SK-N-SH treated with all-trans-retinoic acid at 6 μM for 48 hours (cell line): ENCODE measurements around the gene PTPRO.

Experiments used
- ATAC-seq: fragments of 200-7000 bp; cut with Tn5 transposase; 3 replicates; pipeline ENCODE4 v1.9.1; 2020; ENCODE audit warnings: mild to moderate bottlenecking, moderate library complexity
- ARNTL ChIP-seq: fragments of 450-650 bp; formaldehyde crosslinking; IDR thresholded peaks from 2 replicates; pipeline ENCODE4 v1.5.0; 2020; ENCODE audit warnings: low read depth, mild to moderate bottlenecking, moderate library complexity, borderline replicate concordance
- BACH2 ChIP-seq: fragments of 250-450 bp; sonication (Bioruptor Pico); IDR thresholded peaks from 2 replicates; pipeline ENCODE4 v1.9.0; 2021; ENCODE audit warnings: mild to moderate bottlenecking, borderline replicate concordance
- CSDC2 ChIP-seq: fragments of 250-450 bp; sonication (Bioruptor Pico); IDR thresholded peaks from 2 replicates; pipeline ENCODE4 v1.5.0; 2020; ENCODE audit warnings: mild to moderate bottlenecking, moderate library complexity
- GLIS3 ChIP-seq: fragments of 250-450 bp; sonication (Bioruptor Pico); IDR thresholded peaks from 2 replicates; pipeline ENCODE4 v1.5.0; 2020; ENCODE audit warnings: mild to moderate bottlenecking, moderate library complexity
- ISL1 ChIP-seq: fragments of 250-450 bp; sonication (Bioruptor Pico); IDR thresholded peaks from 2 replicates; pipeline ENCODE4 v2.1.2; 2022; ENCODE audit warnings: mild to moderate bottlenecking, moderate library complexity
- PPARA ChIP-seq: fragments of 250-450 bp; sonication (Bioruptor Pico); IDR thresholded peaks from 2 replicates; pipeline ENCODE4 v1.5.0; 2020; ENCODE audit warnings: mild to moderate bottlenecking, borderline replicate concordance
- RARB ChIP-seq: fragments of 250-450 bp; sonication (Bioruptor Pico); IDR thresholded peaks from 2 replicates; pipeline ENCODE4 v1.8.0; 2021; ENCODE audit warnings: mild to moderate bottlenecking, moderate library complexity
- SNAI2 ChIP-seq: fragments of 250-450 bp; sonication (Bioruptor Pico); IDR thresholded peaks from 2 replicates; pipeline ENCODE4 v1.5.0; 2020; ENCODE audit warnings: mild to moderate bottlenecking, moderate library complexity
- TCF4 ChIP-seq: fragments of 250-450 bp; sonication (Bioruptor Pico); IDR thresholded peaks from 2 replicates; pipeline ENCODE4 v1.8.0; 2021; ENCODE audit warnings: mild to moderate bottlenecking, moderate library complexity, borderline replicate concordance
- TOX ChIP-seq: fragments of 250-450 bp; sonication (Bioruptor Pico); IDR thresholded peaks from 2 replicates; pipeline ENCODE4 v1.8.0; 2021; ENCODE audit warnings: mild to moderate bottlenecking, moderate library complexity, borderline replicate concordance
- ZC3H10 ChIP-seq: fragments of 250-450 bp; sonication (Bioruptor Pico); IDR thresholded peaks from 2 replicates; pipeline ENCODE4 v1.5.1; 2021; ENCODE audit warnings: mild to moderate bottlenecking, moderate library complexity
- ZNF565 ChIP-seq: fragments of 450-650 bp; formaldehyde crosslinking; conservative IDR thresholded peaks from 2 replicates; pipeline ENCODE4 v1.5.0; 2020; ENCODE audit warnings: low read depth, mild to moderate bottlenecking, moderate library complexity
- ZNF70 ChIP-seq: fragments of 450-650 bp; formaldehyde crosslinking; IDR thresholded peaks from 2 replicates; pipeline ENCODE4 v1.5.0; 2020; ENCODE audit warnings: mild to moderate bottlenecking, moderate library complexity
- ZNF8 ChIP-seq: fragments of 450-650 bp; formaldehyde crosslinking; IDR thresholded peaks from 2 replicates; pipeline ENCODE4 v1.5.0; 2020; ENCODE audit warnings: mild to moderate bottlenecking, moderate library complexity
- TF ChIP-seq, protein P1 (sequence below): fragments of 250-450 bp; sonication (Bioruptor Pico); IDR thresholded peaks from 2 replicates; pipeline ENCODE4 v1.8.0; 2021; ENCODE audit warnings: low read depth, mild to moderate bottlenecking, moderate library complexity, borderline replicate concordance
- TF ChIP-seq, protein P2 (sequence below): fragments of 250-450 bp; sonication (Bioruptor Pico); IDR thresholded peaks from 2 replicates; pipeline ENCODE4 v1.5.1; 2021; ENCODE audit warnings: mild to moderate bottlenecking, moderate library complexity
- TF ChIP-seq, protein P3 (sequence below): fragments of 250-450 bp; sonication (Bioruptor Pico); IDR thresholded peaks from 2 replicates; pipeline ENCODE4 v1.8.0; 2020; ENCODE audit warnings: mild to moderate bottlenecking, moderate library complexity, borderline replicate concordance
- TF ChIP-seq, protein P4 (sequence below): fragments of 250-450 bp; sonication (Bioruptor Pico); IDR thresholded peaks from 2 replicates; pipeline ENCODE4 v1.5.1; 2020; ENCODE audit warnings: low read depth, mild to moderate bottlenecking, moderate library complexity
- TF ChIP-seq, protein P5 (sequence below): fragments of 250-450 bp; sonication (Bioruptor Pico); IDR thresholded peaks from 2 replicates; pipeline ENCODE4 v1.5.0; 2020; ENCODE audit warnings: mild to moderate bottlenecking, moderate library complexity

The PTPRO gene

DNA sequence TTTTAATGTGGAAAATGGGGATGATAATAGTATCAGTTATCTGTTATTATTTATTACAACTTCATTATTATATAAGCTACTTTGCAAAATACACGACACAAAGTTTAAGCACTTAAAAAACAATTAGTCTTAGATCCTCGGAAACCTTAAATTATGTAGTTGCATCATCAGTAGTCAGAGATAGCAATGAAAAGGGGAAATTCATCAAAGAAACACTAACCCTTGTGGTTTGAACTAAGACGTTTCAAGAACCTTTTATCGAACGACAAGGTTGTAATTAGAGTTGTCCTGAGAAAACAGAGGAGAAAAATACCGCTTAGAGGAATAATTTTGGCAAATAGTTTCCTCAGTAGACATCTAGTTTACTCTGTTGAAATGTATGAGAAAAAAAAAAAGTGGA is 198.5 kb downstream of the PTPRO start (continued):
- TF ChIP-seq, protein P1, sequence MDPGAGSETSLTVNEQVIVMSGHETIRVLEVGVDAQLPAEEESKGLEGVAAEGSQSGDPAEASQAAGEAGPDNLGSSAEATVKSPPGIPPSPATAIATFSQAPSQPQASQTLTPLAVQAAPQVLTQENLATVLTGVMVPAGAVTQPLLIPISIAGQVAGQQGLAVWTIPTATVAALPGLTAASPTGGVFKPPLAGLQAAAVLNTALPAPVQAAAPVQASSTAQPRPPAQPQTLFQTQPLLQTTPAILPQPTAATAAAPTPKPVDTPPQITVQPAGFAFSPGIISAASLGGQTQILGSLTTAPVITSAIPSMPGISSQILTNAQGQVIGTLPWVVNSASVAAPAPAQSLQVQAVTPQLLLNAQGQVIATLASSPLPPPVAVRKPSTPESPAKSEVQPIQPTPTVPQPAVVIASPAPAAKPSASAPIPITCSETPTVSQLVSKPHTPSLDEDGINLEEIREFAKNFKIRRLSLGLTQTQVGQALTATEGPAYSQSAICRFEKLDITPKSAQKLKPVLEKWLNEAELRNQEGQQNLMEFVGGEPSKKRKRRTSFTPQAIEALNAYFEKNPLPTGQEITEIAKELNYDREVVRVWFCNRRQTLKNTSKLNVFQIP (CRISPR knock-in tag), result no peak
- no peak for TF ChIP-seq SNAI2 (CRISPR knock-in tag)

DNA sequence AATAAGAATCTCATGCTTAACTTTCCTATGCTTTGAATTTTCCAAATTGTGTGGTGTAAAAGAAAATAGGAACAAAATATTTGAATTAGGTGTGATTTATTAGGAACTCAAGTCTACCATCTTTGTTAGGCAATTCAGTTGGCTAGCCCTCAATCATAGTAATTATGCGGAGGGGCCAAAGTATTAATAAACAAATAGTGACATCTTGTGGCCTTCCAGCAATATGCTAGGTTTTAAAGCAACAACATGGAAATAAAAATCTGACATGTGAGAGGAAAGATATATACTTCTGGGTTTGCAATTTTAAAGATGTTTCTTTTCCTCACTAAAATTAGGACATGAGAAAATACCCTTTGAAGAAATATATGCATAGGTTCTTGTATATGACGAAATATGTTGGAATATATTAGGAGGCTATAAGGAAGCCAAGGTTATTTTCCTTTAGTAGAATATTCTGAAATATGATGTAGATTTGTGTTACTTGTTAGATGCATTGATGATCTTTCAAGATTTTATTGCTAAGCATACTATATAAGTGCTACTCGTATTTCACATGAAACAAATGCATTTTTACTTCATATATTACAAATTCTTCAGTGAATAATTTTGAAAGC is 200.4 kb downstream of the PTPRO start:
- ATAC-seq, result peak; percentile 69
- no peak for TF ChIP-seq SNAI2 (CRISPR knock-in tag)
- no peak for TF ChIP-seq GLIS3 (CRISPR knock-in tag)
- TF ChIP-seq, protein P2, sequence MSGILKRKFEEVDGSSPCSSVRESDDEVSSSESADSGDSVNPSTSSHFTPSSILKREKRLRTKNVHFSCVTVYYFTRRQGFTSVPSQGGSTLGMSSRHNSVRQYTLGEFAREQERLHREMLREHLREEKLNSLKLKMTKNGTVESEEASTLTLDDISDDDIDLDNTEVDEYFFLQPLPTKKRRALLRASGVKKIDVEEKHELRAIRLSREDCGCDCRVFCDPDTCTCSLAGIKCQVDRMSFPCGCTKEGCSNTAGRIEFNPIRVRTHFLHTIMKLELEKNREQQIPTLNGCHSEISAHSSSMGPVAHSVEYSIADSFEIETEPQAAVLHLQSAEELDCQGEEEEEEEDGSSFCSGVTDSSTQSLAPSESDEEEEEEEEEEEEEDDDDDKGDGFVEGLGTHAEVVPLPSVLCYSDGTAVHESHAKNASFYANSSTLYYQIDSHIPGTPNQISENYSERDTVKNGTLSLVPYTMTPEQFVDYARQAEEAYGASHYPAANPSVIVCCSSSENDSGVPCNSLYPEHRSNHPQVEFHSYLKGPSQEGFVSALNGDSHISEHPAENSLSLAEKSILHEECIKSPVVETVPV (CRISPR knock-in tag), result no peak
- TF ChIP-seq ISL1 (CRISPR knock-in tag), result no peak
- TF ChIP-seq ARNTL (CRISPR knock-in tag), result no peak
- TF ChIP-seq ZC3H10 (CRISPR knock-in tag), result no peak
- TF ChIP-seq ZNF8 (CRISPR knock-in tag), result no peak
- TF ChIP-seq, protein P3, sequence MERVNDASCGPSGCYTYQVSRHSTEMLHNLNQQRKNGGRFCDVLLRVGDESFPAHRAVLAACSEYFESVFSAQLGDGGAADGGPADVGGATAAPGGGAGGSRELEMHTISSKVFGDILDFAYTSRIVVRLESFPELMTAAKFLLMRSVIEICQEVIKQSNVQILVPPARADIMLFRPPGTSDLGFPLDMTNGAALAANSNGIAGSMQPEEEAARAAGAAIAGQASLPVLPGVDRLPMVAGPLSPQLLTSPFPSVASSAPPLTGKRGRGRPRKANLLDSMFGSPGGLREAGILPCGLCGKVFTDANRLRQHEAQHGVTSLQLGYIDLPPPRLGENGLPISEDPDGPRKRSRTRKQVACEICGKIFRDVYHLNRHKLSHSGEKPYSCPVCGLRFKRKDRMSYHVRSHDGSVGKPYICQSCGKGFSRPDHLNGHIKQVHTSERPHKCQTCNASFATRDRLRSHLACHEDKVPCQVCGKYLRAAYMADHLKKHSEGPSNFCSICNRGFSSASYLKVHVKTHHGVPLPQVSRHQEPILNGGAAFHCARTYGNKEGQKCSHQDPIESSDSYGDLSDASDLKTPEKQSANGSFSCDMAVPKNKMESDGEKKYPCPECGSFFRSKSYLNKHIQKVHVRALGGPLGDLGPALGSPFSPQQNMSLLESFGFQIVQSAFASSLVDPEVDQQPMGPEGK (CRISPR knock-in tag), result no peak
- TF ChIP-seq, protein P4, sequence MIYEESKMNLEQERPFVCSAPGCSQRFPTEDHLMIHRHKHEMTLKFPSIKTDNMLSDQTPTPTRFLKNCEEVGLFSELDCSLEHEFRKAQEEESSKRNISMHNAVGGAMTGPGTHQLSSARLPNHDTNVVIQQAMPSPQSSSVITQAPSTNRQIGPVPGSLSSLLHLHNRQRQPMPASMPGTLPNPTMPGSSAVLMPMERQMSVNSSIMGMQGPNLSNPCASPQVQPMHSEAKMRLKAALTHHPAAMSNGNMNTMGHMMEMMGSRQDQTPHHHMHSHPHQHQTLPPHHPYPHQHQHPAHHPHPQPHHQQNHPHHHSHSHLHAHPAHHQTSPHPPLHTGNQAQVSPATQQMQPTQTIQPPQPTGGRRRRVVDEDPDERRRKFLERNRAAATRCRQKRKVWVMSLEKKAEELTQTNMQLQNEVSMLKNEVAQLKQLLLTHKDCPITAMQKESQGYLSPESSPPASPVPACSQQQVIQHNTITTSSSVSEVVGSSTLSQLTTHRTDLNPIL (CRISPR knock-in tag), result no peak
- TF ChIP-seq, protein P5, sequence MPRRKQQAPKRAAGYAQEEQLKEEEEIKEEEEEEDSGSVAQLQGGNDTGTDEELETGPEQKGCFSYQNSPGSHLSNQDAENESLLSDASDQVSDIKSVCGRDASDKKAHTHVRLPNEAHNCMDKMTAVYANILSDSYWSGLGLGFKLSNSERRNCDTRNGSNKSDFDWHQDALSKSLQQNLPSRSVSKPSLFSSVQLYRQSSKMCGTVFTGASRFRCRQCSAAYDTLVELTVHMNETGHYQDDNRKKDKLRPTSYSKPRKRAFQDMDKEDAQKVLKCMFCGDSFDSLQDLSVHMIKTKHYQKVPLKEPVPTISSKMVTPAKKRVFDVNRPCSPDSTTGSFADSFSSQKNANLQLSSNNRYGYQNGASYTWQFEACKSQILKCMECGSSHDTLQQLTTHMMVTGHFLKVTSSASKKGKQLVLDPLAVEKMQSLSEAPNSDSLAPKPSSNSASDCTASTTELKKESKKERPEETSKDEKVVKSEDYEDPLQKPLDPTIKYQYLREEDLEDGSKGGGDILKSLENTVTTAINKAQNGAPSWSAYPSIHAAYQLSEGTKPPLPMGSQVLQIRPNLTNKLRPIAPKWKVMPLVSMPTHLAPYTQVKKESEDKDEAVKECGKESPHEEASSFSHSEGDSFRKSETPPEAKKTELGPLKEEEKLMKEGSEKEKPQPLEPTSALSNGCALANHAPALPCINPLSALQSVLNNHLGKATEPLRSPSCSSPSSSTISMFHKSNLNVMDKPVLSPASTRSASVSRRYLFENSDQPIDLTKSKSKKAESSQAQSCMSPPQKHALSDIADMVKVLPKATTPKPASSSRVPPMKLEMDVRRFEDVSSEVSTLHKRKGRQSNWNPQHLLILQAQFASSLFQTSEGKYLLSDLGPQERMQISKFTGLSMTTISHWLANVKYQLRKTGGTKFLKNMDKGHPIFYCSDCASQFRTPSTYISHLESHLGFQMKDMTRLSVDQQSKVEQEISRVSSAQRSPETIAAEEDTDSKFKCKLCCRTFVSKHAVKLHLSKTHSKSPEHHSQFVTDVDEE, result no peak
- TF ChIP-seq CSDC2 (CRISPR knock-in tag), result no peak
- TF ChIP-seq TCF4, result no peak
- no peak for TF ChIP-seq ZNF565 (CRISPR knock-in tag)
- no peak for TF ChIP-seq ZNF70
- no peak for TF ChIP-seq PPARA (CRISPR knock-in tag)
- no peak for TF ChIP-seq RARB (CRISPR knock-in tag)
- TF ChIP-seq TOX (CRISPR knock-in tag), result no peak
- no peak for TF ChIP-seq BACH2

DNA sequence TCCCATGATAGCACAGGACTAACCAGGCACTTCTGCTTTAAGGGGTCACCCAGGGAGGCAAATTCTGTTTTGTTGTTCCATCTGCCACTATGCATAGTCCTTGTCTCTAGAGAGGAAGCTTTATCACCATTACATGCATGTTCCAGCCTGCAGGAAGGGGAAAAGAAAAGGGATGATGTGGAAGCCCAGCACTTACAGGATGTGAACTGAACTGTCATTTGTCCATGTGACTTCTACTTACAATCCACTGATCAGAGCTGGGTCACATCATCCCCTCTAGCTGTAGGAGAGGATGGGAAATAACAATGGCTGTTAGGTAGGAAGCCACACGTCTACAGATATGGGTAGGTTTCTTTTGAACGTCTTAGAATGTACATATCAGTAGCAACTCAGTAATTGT is 203.1 kb downstream of the PTPRO start:
- ATAC-seq, result no peak
- no peak for TF ChIP-seq TOX (CRISPR knock-in tag)
- TF ChIP-seq ZNF8 (CRISPR knock-in tag), result no peak

DNA sequence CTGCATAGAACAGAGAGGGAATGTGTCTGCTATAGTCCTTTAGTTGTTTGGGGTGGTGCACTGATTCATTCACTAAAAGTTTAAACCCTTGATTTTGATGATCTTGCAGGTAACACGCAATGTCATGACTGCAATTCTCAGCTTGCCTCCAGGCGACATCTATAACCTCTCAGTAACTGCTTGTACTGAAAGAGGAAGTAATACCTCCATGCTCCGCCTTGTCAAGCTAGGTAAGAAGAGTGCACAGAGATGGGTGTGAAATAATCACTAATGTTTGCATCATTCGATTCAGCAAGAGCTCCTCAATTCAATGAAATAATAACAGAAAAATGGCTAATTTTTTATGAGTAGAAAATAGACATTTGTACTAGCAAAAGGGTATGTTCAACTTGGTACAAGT is 203.7 kb downstream of the PTPRO start:
- ATAC-seq, result no peak
- TF ChIP-seq, protein P5, result no peak
- TF ChIP-seq, protein P2 (CRISPR knock-in tag), result no peak
- TF ChIP-seq, protein P1 (CRISPR knock-in tag), result no peak
- TF ChIP-seq ZNF70, result no peak
